HepG2 (cell line): Measurements from ENCODE around the gene NDE1.

Experiments used
- KLF16 ChIP-seq, 2 experiments: sonication (generic) in 1 of 2; formaldehyde crosslinking in 1 of 2; IDR thresholded peaks; 2 replicates each; pipeline versions ENCODE4 v1.6.1 to v1.8.0; 2016 to 2023; ENCODE audit warnings: missing genetic modification reagents in 2 of 2, missing compliant biosample characterization in 1 of 2
- POLR2A ChIP-seq, 2 experiments: IDR thresholded peaks; 2 replicates each; pipeline ENCODE4 v1.6.1; 2011; ENCODE audit warnings: low read depth in 2 of 2, low read length in 2 of 2, mild to moderate bottlenecking in 1 of 2, moderate library complexity in 1 of 2; ENCODE audit not compliant: insufficient read depth in 1 of 2
- SAP130 ChIP-seq: IDR thresholded peaks from 2 replicates; pipeline ENCODE4 v1.6.1; 2016; ENCODE audit warnings: low read depth
- ZNF564 ChIP-seq: sonication (generic); formaldehyde crosslinking; IDR thresholded peaks from 2 replicates; pipeline ENCODE4 v1.8.1; 2023; ENCODE audit warnings: mild to moderate bottlenecking, missing genetic modification reagents
- TF ChIP-seq, protein P1 (sequence below): sonication (generic); formaldehyde crosslinking; IDR thresholded peaks from 2 replicates; pipeline ENCODE4 v1.4.0; 2020; ENCODE audit warnings: low read depth, missing genetic modification reagents
- TF ChIP-seq, protein P2 (sequence below): conservative IDR thresholded peaks from 2 replicates; pipeline ENCODE4 v1.6.1; 2018; ENCODE audit warnings: missing genetic modification reagents

DNA sequence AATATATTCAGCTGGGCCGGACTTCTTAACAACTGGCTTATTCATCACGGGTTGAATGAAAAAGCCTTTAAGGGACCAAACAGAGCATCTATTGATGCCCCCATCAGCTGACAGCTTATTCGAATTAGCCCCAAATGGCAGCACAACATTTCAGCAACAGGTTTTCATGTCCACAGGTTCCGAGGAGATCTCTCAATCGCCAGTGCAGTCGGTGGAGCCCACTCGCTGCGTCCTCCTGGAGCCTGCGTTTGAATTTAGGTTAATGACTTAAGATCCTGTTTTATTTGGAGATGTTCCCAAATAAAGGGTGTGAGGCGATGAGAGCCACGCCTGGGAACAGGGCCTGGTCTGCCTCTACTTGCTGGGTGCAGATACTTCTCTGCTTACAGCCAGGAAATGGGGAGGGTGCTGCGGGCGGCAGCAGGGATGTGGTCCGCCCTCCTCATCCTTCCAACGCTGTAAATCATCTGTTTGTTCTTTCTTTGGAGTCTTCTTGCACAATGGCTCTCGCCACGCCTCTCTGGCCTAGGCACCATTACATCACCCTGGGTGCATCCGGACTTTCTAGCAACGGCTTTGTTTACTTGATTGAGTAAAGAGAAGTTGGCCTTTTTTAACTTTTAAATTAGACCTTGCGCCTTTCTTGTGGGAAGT is 22.6 kb downstream of the NDE1 start:
- TF ChIP-seq KLF16 (CRISPR knock-in tag; IDR thresholded peaks at IDR 0.05) (peak in 1 of 2 experiments; percentile 100; a peak in 2 of 4 replicates), ZNF564 (CRISPR knock-in tag) (0 out of 2 replicates have a peak, but pooled peaks have one; percentile 7), SAP130 (CRISPR knock-in tag) (peak; percentile 99), POLR2A (IDR thresholded peaks at IDR 0.05; ENCODE audit: insufficient read depth in 1 of 2, low read depth in 2 of 2, low read length in 2 of 2) (peak; percentile 65 to 74)
- TF ChIP-seq, protein P1, sequence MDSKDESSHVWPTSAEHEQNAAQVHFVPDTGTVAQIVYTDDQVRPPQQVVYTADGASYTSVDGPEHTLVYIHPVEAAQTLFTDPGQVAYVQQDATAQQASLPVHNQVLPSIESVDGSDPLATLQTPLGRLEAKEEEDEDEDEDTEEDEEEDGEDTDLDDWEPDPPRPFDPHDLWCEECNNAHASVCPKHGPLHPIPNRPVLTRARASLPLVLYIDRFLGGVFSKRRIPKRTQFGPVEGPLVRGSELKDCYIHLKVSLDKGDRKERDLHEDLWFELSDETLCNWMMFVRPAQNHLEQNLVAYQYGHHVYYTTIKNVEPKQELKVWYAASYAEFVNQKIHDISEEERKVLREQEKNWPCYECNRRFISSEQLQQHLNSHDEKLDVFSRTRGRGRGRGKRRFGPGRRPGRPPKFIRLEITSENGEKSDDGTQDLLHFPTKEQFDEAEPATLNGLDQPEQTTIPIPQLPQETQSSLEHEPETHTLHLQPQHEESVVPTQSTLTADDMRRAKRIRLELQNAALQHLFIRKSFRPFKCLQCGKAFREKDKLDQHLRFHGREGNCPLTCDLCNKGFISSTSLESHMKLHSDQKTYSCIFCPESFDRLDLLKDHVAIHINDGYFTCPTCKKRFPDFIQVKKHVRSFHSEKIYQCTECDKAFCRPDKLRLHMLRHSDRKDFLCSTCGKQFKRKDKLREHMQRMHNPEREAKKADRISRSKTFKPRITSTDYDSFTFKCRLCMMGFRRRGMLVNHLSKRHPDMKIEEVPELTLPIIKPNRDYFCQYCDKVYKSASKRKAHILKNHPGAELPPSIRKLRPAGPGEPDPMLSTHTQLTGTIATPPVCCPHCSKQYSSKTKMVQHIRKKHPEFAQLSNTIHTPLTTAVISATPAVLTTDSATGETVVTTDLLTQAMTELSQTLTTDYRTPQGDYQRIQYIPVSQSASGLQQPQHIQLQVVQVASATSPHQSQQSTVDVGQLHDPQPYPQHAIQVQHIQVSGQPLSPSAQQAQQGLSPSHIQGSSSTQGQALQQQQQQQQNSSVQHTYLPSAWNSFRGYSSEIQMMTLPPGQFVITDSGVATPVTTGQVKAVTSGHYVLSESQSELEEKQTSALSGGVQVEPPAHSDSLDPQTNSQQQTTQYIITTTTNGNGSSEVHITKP (CRISPR knock-in tag): peak; percentile 91
- TF ChIP-seq, protein P2, sequence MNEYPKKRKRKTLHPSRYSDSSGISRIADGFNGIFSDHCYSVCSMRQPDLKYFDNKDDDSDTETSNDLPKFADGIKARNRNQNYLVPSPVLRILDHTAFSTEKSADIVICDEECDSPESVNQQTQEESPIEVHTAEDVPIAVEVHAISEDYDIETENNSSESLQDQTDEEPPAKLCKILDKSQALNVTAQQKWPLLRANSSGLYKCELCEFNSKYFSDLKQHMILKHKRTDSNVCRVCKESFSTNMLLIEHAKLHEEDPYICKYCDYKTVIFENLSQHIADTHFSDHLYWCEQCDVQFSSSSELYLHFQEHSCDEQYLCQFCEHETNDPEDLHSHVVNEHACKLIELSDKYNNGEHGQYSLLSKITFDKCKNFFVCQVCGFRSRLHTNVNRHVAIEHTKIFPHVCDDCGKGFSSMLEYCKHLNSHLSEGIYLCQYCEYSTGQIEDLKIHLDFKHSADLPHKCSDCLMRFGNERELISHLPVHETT (CRISPR knock-in tag): peak; percentile 89
